Measurements from ENCODE around the gene NPFFR1. TPM values are rescaled to one million over a fixed set of nuclear protein-coding genes. Genes with fewer than 3 reads are reported as not detected.

The NPFFR1 gene
- total RNA-seq, 1 experiment from 2014 or later = not detected

DNA sequence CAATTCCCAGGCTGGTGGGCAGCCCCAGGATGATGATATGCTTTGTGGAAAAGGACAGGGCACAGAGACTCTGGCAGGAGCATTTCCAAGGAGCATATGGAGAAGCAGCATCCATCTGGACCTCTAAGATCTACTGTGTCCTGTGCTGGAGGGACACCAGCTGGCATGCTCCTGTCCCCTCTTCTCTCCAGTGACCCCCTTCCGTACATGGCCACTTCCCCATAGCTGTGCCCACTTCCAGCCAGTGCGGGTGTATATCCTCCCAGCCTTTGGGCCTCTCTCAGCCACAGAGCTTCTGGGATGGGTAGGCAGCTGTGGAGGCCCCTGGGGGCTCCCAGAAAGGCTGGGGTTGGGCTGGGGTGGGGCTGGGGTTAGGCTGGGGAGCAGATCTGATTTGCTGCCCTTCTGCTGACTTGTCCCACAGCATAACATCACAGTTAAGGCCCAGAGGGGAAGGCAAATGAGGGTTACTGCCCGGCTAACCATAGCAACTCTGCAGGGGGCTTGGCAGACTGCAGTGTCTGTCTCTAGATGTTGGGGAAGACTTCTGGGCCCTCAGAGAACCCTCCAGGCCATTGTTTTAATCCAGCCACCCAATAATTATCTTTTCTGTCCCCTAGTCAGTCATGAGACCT is 6.3 kb downstream of the NPFFR1 start:
- DNase-seq (ENCODE audit: unreplicated experiment) = no peak
- TF ChIP-seq, protein P1, sequence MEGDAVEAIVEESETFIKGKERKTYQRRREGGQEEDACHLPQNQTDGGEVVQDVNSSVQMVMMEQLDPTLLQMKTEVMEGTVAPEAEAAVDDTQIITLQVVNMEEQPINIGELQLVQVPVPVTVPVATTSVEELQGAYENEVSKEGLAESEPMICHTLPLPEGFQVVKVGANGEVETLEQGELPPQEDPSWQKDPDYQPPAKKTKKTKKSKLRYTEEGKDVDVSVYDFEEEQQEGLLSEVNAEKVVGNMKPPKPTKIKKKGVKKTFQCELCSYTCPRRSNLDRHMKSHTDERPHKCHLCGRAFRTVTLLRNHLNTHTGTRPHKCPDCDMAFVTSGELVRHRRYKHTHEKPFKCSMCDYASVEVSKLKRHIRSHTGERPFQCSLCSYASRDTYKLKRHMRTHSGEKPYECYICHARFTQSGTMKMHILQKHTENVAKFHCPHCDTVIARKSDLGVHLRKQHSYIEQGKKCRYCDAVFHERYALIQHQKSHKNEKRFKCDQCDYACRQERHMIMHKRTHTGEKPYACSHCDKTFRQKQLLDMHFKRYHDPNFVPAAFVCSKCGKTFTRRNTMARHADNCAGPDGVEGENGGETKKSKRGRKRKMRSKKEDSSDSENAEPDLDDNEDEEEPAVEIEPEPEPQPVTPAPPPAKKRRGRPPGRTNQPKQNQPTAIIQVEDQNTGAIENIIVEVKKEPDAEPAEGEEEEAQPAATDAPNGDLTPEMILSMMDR (IDR thresholded peaks at IDR 0.05; ENCODE audit: unreplicated experiment) = no peak
- Mint-ChIP-seq H3K36me3 (ENCODE audit: insufficient read depth, unreplicated experiment) (no peaks in the 10 kb centered on the region), H3K27me3 (ENCODE audit: insufficient read depth, unreplicated experiment) (peaks cover 9% of the 10 kb centered on the region), H3K4me1 (ENCODE audit: insufficient read depth, unreplicated experiment) (peaks cover 5% of the 10 kb centered on the region), H3K4me3 (ENCODE audit: unreplicated experiment) (no peak overlapping the region), H3K27ac (ENCODE audit: low read depth, unreplicated experiment) (no peak overlapping the region), H3K9me3 (ENCODE audit: unreplicated experiment) (peaks cover 7% of the 10 kb centered on the region)
- intact Hi-C loops (cut with micrococcal nuclease) = no loop called here
- BruUV-seq (replicated peaks) = no TSS peak
- ChIA-PET POLR2A (interaction anchor here (0.6 to 1.0 kb wide), 2 partner anchors 9 to 45 kb away, joined by 3 read pairs; no protein-coding TSS in a partner anchor), CTCF (no interaction called here)

DNA sequence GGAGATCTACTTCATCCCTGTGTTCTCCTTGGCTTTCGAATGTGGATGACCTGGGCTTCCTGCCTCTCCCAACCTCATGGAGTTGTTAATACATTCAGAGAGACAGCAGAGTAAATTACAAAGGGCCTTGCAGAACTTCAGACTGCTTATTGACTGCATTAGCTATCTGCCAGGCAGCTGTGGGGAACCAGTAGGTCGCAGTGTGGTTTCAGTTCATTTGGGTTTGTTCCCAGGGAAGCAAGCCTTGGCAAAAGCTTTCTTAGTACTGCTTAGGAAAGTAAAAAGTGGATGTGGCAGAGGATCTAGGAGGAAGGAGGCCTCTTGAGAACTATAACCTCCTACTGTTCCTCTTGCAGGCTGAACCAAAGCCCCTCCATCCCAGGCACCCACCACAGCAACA is 9.2 kb downstream of the NPFFR1 start:
- BruUV-seq (replicated peaks) = no TSS peak
- Mint-ChIP-seq H3K4me3 (ENCODE audit: unreplicated experiment) (no peak overlapping the region), H3K27me3 (ENCODE audit: insufficient read depth, unreplicated experiment) (no peaks in the 10 kb centered on the region), H3K36me3 (ENCODE audit: insufficient read depth, unreplicated experiment) (no peaks in the 10 kb centered on the region), H3K9me3 (ENCODE audit: unreplicated experiment) (peaks cover 7% of the 10 kb centered on the region), H3K4me1 (ENCODE audit: insufficient read depth, unreplicated experiment) (no peaks in the 10 kb centered on the region), H3K27ac (ENCODE audit: low read depth, unreplicated experiment) (no peak overlapping the region)
- ChIA-PET CTCF (interaction anchor here (0.8 to 1.0 kb wide), 2 partner anchors 58 to 90 kb away, joined by 3 read pairs; no protein-coding TSS in a partner anchor), POLR2A (interaction anchor here (0.6 to 3.1 kb wide), 3 partner anchors 15 to 89 kb away, joined by 3 to 18 read pairs (median 3); no protein-coding TSS in a partner anchor)
- DNase-seq (ENCODE audit: unreplicated experiment) = no peak
- intact Hi-C loops (cut with micrococcal nuclease) = no loop called here
- TF ChIP-seq, protein P1 (IDR thresholded peaks at IDR 0.05; ENCODE audit: unreplicated experiment) = no peak

DNA sequence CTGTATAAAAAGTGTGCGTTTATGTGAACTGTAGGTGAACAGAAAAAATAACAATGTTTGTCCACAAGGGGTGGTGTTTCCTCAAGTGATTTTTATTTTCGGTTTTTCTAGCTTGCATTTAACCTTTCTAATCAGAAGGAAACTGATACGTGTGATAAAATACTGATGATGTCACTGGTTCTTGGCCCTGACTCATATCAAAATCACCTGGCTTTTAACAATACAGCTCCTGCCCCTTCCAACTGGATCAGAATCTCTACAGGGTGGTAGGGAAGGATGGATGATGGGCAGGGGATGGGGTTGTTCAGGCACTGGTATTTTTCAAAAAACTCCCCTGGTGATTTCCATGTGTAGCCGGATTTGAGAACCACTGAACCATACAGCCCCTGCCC is 10.9 kb downstream of the NPFFR1 start:
- Mint-ChIP-seq H3K4me1 (ENCODE audit: insufficient read depth, unreplicated experiment) (peaks cover 8% of the 10 kb centered on the region), H3K4me3 (ENCODE audit: unreplicated experiment) (no peak overlapping the region), H3K27ac (ENCODE audit: low read depth, unreplicated experiment) (no peak overlapping the region), H3K36me3 (ENCODE audit: insufficient read depth, unreplicated experiment) (no peaks in the 10 kb centered on the region), H3K27me3 (ENCODE audit: insufficient read depth, unreplicated experiment) (no peaks in the 10 kb centered on the region), H3K9me3 (ENCODE audit: unreplicated experiment) (peaks cover 7% of the 10 kb centered on the region)
- intact Hi-C loops (cut with micrococcal nuclease) = no loop called here
- DNase-seq (ENCODE audit: unreplicated experiment) = peak; percentile 30
- BruUV-seq (replicated peaks) = no TSS peak
- ChIA-PET CTCF (interaction anchor here (0.6 to 1.6 kb wide), 15 partner anchors 10 to 116 kb away, joined by 3 to 11 read pairs (median 3); partner anchors contain the start of gene PPA1), POLR2A (interaction anchor here (0.6 to 3.1 kb wide), 7 partner anchors 9 to 126 kb away, joined by 3 to 18 read pairs (median 4); partner anchors contain the start of gene TYSND1)
- TF ChIP-seq, protein P1 (IDR thresholded peaks at IDR 0.05; ENCODE audit: unreplicated experiment) = peak; percentile 28

DNA sequence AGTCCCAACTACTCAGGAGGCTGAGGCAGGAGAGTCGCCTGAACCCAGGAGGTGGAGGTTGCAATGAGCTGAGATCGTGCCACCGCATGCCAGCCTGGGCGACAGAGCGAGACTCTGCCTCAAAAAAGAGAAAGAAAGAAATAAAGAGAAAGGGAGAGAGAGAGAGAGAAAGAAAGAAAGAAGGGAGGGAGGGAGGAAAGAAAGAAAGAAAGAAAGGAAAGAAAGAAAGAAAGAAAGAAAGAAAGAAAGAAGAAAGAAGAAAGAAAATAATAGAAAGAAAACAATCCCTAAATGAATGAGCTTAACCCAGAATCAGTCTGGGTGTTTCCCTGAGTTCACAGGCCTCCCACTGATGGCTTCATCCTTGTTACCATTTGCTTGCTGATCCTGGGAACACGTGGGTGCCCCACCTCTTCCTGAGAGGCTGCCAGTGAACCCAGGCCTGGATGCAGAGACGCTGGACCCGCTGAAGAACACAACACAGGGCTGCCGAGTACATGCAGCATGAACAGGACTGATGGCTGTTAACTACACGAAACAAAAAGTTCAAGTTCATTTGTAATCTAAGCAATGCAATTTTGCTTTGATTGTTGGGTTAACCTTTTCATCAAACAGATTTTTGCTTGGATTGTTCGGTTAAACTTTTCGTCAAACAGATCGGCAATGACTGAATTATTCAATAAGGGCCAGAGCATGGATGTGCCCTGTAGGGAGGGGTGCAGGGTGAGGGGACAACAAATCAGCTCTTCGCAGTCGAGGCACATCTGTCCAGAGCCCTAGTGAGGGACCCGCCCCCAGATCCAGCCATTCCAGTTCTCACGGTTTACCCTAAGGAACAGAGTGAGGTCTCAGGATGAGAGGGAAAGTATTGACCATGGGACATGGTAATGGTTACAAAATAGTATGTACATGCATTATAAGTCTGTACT is 11.5 kb downstream of the NPFFR1 start:
- intact Hi-C loops (cut with micrococcal nuclease) = no loop called here
- no peak for DNase-seq (ENCODE audit: unreplicated experiment)
- no TSS peak for BruUV-seq (replicated peaks)
- POLR2A ChIA-PET = interaction anchor here (0.6 to 3.1 kb wide), 7 partner anchors 9 to 126 kb away, joined by 3 to 18 read pairs (median 3); partner anchors contain the start of gene TYSND1
- H3K27me3 Mint-ChIP-seq (ENCODE audit: insufficient read depth, unreplicated experiment) = no peaks in the 10 kb centered on the region
- H3K27ac Mint-ChIP-seq (ENCODE audit: low read depth, unreplicated experiment) = no peak overlapping the region
- H3K4me3 Mint-ChIP-seq (ENCODE audit: unreplicated experiment) = no peak overlapping the region
- H3K9me3 Mint-ChIP-seq (ENCODE audit: unreplicated experiment) = peaks cover 7% of the 10 kb centered on the region
- no peaks in the 10 kb centered on the region for H3K36me3 Mint-ChIP-seq (ENCODE audit: insufficient read depth, unreplicated experiment)
- CTCF ChIA-PET = interaction anchor here (0.6 to 1.6 kb wide), 14 partner anchors 11 to 115 kb away, joined by 3 to 11 read pairs (median 4); partner anchors contain the start of gene PPA1
- peaks cover 14% of the 10 kb centered on the region for H3K4me1 Mint-ChIP-seq (ENCODE audit: insufficient read depth, unreplicated experiment)
- TF ChIP-seq, protein P1 (IDR thresholded peaks at IDR 0.05; ENCODE audit: unreplicated experiment) = no peak

All from MCF 10A (cell line).